ENCODE measurements around the gene RGL4.

DNA sequence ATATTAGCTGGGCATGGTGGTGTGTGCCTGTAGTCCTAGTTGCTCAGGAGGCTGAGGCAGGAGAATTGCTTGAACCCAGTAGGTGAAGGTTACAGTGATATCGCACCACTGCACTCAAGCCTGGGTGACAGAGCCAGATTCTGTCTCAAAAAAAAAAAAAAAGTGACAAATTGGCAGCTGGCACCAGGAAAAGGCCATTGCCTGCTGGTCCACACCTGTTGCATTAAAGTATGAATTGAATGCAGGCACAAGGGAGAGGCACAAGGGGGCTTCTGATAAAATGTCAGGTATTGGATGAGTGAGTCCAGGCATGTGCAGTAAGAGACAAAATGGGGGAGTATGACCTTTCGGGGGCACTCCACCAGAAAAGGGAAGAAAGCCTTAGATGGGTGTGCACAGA lies 31.9 kb downstream of the RGL4 start:
- TF ChIP-seq, protein P1, sequence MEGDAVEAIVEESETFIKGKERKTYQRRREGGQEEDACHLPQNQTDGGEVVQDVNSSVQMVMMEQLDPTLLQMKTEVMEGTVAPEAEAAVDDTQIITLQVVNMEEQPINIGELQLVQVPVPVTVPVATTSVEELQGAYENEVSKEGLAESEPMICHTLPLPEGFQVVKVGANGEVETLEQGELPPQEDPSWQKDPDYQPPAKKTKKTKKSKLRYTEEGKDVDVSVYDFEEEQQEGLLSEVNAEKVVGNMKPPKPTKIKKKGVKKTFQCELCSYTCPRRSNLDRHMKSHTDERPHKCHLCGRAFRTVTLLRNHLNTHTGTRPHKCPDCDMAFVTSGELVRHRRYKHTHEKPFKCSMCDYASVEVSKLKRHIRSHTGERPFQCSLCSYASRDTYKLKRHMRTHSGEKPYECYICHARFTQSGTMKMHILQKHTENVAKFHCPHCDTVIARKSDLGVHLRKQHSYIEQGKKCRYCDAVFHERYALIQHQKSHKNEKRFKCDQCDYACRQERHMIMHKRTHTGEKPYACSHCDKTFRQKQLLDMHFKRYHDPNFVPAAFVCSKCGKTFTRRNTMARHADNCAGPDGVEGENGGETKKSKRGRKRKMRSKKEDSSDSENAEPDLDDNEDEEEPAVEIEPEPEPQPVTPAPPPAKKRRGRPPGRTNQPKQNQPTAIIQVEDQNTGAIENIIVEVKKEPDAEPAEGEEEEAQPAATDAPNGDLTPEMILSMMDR (IDR thresholded peaks at IDR 0.05), result no peak
- no peak for TF ChIP-seq POLR2A (IDR thresholded peaks at IDR 0.05)
- no peak for TF ChIP-seq POLR2AphosphoS5 (IDR thresholded peaks at IDR 0.05)
